Kidney capillary endothelial cell (primary cell): ENCODE data around the gene PROX2.
A peak's percentile ranks its signal among the peaks of the same experiment; 100 is the strongest.

ENCODE experiments used
- DNase-seq: peaks from one replicate; pipeline ENCODE4 v3.0.0-alpha.2; 2018; ENCODE audit warnings: low spot score

Gene PROX2

GRCh38 chr14:74879427-74880182 is 3.7 kb upstream of the PROX2 start:
- DNase-seq: no peak

- no peak for DNase-seq
These were observed 741 bp downstream of the PROX2 start for GRCh38 chr14:74875204-74875603.

GRCh38 chr14:74871819-74872218 is 4.1 kb downstream of the PROX2 start:
- no peak for DNase-seq

- no peak for DNase-seq
These were observed 7.2 kb downstream of the PROX2 start for GRCh38 chr14:74868739-74869138.

- no peak for DNase-seq
These were observed 8.3 kb downstream of the PROX2 start for GRCh38 chr14:74867673-74868072.

GRCh38 chr14:74866708-74867389 is 9.1 kb downstream of the PROX2 start:
- DNase-seq: no peak

GRCh38 chr14:74865156-74865555 is 10.8 kb downstream of the PROX2 start:
- DNase-seq: no peak

- no peak for DNase-seq
These were observed 11.7 kb downstream of the PROX2 start for GRCh38 chr14:74864198-74864597.

GRCh38 chr14:74863274-74863673 is 12.7 kb downstream of the PROX2 start:
- DNase-seq: no peak

GRCh38 chr14:74861734-74862090 is 14.2 kb downstream of the PROX2 start:
- DNase-seq: no peak

- peak; percentile 80 for DNase-seq
These were observed 14.8 kb downstream of the PROX2 start for GRCh38 chr14:74860899-74861733.

GRCh38 chr14:74859757-74860552 is 16.0 kb downstream of the PROX2 start:
- no peak for DNase-seq

GRCh38 chr14:74858022-74858421 is 17.9 kb downstream of the PROX2 start:
- no peak for DNase-seq

GRCh38 chr14:74856366-74856765 is 19.6 kb downstream of the PROX2 start:
- no peak for DNase-seq

- no peak for DNase-seq
These were observed 20.0 kb downstream of the PROX2 start for GRCh38 chr14:74855945-74856344.

- DNase-seq: no peak
These were observed 20.9 kb downstream of the PROX2 start for GRCh38 chr14:74855021-74855420.

GRCh38 chr14:74853581-74853980 is 22.4 kb downstream of the PROX2 start:
- no peak for DNase-seq

GRCh38 chr14:74852922-74853530 is 22.9 kb downstream of the PROX2 start:
- no peak for DNase-seq

GRCh38 chr14:74848768-74849167 is 27.2 kb downstream of the PROX2 start:
- no peak for DNase-seq

GRCh38 chr14:74846968-74847665 is 28.8 kb downstream of the PROX2 start:
- peak; percentile 22 for DNase-seq

GRCh38 chr14:74846168-74846567 is 29.8 kb downstream of the PROX2 start:
- DNase-seq: no peak
